Superior temporal gyrus (tissue), 1 donor: ENCODE results near the gene NPAS3.

Experiments used
- DNase-seq: peaks from one replicate; pipeline ENCODE4 v3.0.0-alpha.2; 2016; ENCODE audit errors: extremely low spot score

Gene NPAS3

GRCh38 chr14:33435911-33436689, 497.4 kb downstream of the NPAS3 start:
- DNase-seq: no peak

GRCh38 chr14:33441633-33442032, 503.0 kb downstream of the NPAS3 start:
- no peak for DNase-seq

DNA sequence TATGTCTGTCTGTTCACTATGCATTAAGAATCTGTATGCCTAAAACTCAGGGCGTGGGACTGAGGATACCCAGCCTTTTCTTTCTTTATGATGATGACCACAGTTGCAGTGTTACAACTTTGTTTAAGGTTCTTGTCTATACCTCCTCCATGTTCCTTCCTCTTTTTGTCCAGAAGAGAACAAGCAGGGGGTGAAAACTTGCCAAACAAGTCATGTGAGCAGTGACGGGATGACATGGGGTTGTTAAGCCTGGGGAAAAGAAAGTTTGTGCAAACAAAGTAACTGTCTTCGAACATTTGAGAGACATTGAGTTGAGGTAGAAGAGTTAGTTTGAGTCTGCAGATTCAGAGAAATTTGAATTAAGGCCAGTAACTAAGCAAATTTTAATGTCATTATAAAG, 505.5 kb downstream of the NPAS3 start:
- no peak for DNase-seq

DNA sequence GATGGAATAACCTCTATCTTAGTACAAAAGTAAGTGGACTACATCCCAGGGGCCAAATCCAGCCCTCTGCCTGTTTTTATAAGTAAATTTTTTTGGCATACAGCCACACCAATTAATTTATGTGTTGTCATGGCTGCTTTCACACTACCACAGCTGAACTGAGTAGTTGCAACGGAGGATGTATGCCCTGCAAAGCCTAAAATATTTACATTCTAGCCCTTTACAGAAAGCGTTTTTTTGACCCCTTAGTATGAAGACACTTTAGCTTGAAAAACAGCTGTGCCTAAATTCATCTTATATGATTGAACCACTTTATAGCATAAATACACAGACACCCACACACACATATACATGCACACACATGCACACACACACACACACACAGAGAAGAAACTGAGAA, 510.6 kb downstream of the NPAS3 start:
- no peak for DNase-seq

DNA sequence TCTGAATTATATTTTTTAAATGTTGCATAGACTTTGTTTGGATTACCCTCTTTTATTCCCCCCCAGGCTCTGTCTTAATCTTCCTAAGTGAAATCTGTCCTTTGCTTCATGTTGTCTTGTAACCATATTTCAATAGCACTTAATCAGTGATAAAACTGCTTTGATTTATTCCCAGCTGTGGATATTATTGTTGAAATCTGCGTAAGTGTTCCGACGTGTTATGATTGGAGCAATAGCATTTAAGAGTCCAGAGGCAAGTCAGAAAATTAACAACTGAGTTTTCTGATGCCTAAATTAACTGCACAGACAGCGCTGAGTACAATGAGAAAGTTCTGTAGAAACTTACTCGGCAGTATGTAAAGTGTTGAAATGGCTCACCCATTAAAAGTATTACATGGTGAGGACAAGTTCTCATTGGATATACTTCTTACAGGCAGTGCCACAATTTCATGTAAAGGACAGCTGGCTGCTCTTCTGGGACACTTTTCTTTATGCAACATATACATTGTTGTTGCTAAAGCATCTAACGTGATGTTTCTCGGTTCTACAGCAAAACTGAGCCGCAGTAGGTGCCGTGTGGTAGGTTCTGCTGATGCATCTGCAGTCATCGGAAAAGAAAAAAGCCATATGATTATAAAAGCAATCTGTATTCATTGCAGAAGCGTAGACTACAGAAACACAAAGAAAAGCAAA, 511.2 kb downstream of the NPAS3 start:
- no peak for DNase-seq

DNA sequence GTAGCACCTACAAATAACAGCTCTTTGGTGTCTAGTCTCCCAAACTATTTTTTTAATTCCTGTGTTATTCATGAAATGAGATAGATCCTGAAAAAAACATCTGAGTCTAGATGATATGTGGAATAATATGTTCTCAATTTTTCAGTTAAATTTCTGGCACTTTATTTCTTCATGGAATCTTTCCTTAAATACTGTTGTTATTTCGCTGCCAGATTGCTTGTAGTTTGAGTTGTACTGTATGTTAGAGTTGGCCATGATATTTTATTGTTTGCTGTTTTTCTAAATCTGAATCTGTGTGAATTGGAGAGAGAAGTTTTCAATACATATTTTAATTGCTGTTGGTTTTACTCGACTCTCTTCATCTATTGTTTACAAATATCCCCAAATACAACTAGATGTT, 511.7 kb downstream of the NPAS3 start:
- DNase-seq: no peak

- no peak for DNase-seq
These were observed 512.5 kb downstream of the NPAS3 start for GRCh38 chr14:33451211-33451610.

GRCh38 chr14:33452995-33453394, 514.3 kb downstream of the NPAS3 start:
- DNase-seq: no peak

DNA sequence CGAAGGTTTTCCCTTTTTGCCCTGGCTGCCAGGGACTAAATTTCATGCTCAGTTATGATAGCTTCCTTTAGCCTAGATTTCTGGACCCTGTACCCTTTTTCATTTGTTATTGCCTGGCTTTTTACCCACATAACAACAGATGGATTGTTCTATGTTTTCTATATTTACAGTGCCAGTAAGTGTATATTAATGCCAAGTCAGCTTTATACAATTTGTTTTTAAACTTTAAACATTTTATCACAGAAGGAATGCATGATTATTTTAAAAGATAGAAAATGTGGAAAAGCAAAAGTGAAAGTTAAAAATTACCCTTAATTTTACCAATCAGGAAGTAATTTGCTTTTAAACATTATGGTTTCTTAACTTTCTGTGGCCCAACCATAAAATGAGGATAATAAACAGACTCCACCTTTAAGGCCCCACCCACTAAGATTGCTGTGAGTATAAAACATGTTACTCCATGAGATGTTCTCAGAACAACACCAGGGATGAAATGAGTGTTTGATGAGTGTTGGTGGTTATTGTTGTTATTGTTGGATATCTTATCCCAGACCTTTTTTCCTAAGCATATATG, 515.4 kb downstream of the NPAS3 start:
- no peak for DNase-seq

DNA sequence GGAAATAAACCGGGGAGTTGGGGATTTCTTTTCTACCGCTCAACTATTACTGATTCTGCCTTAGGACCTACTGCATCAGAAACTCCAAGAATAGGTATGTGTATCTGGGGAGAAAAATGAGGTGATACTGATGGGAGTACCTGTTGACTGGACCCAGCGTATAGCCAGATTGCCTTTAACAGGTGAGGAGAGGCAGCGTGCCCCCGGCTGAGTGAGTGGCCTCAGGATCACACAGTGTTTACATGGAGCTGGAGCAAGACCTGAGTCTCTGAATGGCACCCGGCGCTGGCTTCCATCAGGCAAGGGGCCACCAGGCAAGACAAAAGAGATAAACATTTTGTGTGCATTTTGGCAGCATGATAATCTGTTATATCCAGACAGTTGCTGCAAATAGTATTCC, 516.0 kb downstream of the NPAS3 start:
- no peak for DNase-seq

DNA sequence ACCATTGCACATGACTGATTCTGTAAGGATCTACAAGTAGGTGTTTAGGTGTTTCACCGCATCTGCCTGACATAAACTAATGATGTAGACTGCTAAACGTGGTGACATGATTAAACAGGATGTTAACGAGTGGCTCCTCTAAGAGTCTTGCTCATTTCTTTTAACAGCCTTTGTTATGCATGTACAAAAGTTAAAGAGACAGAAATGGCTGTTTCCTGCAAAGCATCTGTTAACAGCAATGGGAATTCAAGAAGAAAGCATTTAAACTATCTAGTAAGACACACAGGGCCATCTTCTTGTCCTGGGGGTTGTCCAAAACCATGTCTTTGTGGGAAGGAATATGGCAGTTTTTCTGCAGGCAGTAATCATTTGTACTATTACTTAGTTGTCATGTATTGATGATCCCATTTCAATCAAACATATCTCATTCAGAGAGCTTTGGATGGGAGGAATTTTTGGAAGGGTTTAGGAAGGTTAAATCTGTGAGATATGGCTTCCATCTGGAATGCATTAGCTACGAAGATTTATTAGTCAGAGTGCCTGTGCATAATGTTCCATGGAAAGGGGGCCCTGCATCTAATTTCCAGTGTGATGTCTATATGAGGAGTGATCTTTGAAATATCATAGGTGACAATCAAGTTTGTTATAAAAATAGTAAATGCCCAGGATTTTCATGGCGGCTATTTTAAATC, 517.1 kb downstream of the NPAS3 start:
- no peak for DNase-seq

DNA sequence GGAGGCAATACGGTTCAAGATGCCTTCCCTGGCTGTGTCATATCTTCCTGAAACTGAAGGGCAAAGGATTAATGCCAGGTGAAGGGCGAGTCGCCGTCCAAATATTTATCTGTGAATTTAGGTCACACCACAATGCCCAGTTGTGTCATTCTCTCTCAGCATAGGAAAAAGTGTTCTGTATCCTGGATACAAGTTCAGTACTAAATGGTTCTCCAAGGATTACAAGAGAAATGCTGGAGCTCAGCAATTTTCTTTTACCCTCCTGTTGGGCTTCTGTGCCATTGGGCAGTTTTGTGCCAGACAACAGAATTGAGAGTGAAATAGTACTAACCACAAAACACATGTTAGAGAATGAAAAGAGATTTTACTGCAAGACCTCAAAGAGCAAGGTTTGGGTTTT, 518.3 kb downstream of the NPAS3 start:
- DNase-seq: no peak

DNA sequence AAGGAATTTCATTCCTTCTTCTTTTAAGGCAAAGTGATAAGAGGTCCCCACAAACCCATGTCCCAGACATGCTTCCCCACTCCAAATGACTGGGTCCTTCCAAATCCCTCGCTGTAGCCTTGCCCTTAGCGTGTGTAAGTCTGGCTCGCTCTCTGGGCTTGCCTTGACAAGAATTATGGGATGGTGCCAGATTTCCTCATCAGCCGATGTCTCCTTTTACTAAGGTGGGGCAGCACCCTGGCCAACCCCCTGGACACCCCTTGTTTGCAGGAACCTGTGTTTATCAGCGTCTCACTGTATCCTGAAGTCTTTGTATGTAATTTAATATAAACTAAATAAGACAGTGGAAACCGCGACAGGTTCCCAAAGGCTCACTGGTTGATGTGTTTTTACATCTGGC, 518.9 kb downstream of the NPAS3 start:
- no peak for DNase-seq

GRCh38 chr14:33460164-33460563, 521.5 kb downstream of the NPAS3 start:
- DNase-seq: no peak

GRCh38 chr14:33461036-33461435, 522.4 kb downstream of the NPAS3 start:
- DNase-seq: no peak

- no peak for DNase-seq
These were observed 525.1 kb downstream of the NPAS3 start for GRCh38 chr14:33463731-33464130.

DNA sequence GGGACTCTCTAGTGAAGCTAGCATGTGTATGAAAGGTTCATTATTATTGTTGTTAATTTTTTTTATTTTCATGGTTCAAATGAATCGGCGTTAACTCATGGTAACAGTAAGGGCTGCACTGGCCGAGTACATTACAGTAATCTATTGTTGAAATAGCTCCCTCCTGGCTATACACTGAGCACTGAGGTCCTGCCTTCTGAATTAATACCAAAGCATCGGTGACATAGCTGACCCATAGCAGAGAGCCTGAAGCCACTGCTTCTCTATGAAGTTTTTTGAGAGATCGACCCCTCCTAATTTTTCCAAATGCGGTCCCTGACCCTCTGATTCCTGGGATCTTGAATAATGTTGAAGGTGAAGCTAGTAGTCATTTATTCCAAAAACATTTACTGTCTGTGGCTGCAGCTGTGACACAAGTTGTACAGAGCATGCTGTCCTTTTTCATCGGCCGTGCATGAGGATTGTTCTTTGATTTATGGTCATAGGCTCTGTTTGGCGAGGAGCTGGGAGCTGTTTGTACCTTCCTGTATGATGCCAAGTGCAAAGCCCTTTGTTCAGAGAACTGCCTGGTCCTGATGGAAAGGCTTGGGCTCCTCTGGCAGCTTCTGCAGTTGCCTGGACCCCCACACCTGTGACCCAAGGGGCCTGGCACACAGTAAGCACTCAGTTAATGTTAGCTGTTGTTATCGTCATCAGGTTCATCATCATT, 525.7 kb downstream of the NPAS3 start:
- no peak for DNase-seq

DNA sequence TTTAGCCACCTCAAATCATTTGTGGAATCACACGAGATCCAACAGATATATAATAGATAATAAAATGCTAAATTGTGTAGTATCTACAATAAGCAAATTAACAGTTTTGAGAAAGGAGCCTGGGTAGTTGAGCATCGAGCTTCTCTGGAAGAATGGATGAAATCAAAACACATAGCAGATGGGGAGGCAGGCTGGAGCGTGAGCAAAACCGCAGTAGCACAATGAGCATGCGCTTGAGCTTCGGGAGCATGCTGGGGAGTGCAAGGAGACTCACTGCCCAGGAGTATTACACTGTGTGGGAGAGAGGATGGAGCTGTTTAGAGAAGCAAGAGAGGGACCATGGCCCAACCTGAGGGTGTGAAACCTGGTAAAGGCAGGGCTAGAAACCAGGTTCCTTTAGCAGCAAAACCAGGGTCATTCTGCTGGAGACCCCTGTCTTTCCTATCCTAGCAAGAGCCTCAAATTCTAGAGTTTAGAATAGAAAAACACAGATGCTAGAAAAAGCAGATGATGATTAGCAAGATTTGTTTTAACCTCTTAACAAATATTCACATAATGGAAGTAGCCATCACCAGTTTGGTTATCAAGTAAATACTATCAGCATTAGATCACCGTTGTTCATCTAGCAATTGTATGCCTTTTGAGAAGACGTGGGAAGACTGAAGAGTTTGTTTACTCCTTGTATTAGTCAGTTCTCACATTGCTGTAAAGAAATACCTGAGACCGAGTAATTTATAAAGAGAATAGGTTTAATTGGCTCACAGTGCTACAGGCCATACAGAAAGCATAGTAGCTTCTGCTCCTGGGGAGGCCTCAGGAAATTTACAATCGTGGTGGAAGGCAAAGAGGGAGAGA, 527.4 kb downstream of the NPAS3 start:
- DNase-seq: no peak

- no peak for DNase-seq
These were observed 529.3 kb downstream of the NPAS3 start for GRCh38 chr14:33467971-33468370.

GRCh38 chr14:33469898-33470297, 531.2 kb downstream of the NPAS3 start:
- no peak for DNase-seq

- no peak for DNase-seq
These were observed 533.1 kb downstream of the NPAS3 start for GRCh38 chr14:33471776-33472175.
